IPS DF 4.7 (cell line): Measurements from ENCODE around the gene USP4.
"Not testable (repeated sequence)": the region's sequence is repeated elsewhere in the genome, so short reads cannot be mapped to it uniquely, and the experiment has no call there.

Experiments used
- DNase-seq: peaks from one replicate; pipeline ENCODE4 v3.0.0-alpha.2; 2013; ENCODE audit warnings: low spot score; ENCODE audit errors: extremely low read depth

Gene USP4, protein sequence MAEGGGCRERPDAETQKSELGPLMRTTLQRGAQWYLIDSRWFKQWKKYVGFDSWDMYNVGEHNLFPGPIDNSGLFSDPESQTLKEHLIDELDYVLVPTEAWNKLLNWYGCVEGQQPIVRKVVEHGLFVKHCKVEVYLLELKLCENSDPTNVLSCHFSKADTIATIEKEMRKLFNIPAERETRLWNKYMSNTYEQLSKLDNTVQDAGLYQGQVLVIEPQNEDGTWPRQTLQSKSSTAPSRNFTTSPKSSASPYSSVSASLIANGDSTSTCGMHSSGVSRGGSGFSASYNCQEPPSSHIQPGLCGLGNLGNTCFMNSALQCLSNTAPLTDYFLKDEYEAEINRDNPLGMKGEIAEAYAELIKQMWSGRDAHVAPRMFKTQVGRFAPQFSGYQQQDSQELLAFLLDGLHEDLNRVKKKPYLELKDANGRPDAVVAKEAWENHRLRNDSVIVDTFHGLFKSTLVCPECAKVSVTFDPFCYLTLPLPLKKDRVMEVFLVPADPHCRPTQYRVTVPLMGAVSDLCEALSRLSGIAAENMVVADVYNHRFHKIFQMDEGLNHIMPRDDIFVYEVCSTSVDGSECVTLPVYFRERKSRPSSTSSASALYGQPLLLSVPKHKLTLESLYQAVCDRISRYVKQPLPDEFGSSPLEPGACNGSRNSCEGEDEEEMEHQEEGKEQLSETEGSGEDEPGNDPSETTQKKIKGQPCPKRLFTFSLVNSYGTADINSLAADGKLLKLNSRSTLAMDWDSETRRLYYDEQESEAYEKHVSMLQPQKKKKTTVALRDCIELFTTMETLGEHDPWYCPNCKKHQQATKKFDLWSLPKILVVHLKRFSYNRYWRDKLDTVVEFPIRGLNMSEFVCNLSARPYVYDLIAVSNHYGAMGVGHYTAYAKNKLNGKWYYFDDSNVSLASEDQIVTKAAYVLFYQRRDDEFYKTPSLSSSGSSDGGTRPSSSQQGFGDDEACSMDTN

DNA sequence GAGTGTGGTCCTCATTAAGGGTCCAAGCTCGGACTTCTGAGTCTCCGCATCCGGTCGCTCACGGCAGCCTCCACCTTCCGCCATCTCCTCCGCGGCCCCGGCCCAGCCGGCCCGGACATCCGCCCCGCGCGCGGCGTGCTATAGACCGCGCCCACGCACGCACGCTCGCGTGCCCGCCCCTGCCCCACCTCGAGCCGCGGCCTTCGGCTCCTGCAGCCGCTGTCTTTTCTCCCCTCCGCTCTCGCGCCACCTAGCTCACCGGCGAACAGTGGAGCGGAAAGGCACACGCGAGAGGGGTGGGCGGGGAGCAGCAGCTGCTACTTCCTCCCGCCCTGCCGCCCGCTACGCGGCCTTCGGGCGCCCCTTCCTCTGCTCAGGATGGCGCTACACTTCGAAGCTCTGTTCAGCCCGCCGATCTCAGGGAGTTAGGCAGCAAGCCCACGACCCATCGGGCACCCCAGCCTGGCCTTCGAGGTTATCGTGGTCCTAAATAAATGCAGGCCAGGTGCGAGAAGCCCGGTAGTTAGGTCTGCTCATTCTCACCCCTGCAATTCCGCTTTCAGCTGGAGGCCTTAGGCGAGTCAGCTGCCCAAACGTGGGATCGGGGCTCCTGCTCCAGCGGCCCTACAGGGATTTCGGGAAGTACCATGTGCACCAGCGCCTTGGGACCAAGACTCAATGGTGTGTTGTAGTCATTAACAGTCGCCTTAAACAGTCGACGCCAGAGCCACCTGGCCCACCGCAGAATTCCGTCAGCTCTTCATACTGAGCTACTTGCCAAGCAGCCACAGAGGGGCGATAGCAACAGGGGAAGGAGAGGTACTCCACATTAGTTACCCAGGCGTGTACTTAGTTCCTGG, at the start of gene USP4:
USP4 (minus strand) TSS at position 113 of the 860 bp plus-strand sequence; CDS start at position 84, 29 bp downstream.
- DNase-seq: peak; percentile 30

DNA sequence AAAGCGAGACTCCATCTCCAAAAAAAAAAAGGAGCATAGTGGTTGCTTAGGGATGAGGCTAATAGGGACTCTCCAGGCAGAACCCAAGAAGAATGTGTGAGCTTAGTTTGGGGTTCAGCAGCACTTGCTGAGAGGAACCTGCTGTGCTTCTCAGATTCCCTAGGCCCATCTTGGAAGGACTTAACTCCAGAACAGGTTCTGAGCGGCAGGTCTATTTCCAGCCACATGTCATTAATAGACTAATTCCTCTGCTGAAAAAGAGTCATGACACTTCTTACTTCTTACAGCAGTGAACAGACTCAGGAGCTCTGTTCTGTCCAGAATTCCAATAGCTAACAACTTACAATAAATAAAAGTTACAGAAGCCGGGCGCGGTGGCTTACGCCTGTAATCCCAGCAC, 49.4 kb upstream of the USP4 start:
- no peak for DNase-seq

DNA sequence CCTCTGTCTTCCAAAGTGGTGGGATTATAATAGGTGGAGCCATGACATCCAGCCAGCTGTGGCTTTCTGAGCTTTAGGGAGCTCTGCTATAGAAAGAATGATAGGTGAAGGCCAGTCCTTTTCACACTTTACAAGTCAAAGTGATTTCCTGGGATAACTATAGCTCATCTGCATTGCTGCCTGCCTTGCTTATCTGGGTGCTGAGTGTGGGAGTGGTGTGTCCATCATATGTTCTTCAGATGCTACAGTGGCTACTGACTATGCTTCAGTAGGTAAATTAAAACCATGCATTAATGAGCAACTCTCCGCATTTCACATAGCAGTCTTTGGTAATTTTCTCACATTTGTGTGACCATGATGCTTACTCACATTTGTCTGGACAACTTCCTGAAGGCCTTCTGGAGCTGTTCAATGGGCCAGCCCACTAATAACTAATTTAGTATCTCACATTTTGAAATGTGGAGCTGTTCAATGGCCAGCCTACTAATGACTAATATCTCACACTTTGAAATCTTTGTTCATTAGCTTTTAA, 48.5 kb upstream of the USP4 start:
- no peak for DNase-seq

DNA sequence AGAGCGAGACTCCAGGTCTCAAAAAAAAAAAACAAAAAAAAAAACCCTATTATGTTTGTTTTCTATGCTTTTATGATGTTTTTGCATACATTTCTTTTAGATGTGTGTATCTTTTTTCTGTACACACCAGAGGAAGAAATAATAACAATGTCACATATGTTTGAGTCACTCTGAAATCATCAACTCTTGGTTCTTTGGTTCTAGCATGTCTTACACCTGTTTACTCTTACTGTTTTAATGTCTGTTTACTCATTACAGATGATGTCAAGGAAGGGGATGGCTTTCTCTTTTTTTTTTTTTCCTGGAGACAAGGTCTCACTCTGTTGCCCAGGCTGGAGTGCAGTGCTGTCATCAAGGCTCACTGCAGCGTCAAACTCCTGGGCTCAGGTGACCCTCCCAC, 47.9 kb upstream of the USP4 start:
- DNase-seq: no peak

DNA sequence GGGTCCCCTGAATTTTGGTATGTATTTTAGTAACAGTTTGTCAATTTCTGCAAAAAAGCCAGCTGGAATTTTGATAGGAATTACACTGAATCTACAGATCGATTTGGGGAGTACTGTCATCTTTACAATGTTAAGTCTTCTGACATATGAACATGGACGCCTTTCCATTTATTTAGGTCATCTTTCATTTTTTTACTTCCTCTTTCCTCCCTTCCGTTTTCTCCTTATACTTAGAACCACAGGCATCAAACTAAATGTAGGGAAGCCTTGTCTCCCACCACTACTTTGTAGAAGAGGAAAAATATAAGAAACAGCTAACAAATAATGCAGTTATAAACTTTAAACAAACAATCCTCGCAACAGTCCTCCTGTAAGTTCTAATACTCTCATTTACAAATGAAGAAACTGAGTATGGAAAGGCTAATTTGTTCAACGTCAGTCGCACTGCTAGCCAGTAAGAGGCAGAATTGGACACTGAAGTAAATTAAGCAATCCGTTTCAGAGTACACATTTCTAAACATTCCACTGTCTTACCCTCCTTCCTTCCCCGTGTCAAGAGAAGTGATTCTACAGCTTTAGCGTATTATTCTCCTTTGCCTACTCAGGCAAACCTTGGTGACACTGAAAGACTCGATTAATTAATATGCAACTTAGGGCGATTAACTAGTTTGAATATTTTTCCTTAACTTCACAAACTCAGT, 46.4 kb upstream of the USP4 start:
- DNase-seq: no peak

DNA sequence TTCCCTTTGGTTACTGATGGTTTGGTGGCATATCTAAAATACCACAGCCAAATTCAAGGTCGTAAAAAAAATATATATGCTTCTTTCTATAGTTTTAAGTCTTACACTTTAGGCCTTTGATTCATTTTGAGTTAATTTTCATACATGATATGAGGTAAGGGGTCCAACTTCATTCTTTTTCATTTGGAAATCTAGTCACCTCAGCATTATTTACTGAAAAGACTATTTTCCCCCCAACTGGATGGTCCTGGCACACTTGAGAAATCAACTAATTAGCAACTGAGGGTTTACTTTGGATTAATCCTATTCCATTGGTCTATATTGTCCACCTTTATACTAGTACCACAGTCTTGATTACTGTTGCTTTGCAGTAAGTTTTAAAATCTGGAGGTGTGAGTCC, 45.8 kb upstream of the USP4 start:
- no peak for DNase-seq

DNA sequence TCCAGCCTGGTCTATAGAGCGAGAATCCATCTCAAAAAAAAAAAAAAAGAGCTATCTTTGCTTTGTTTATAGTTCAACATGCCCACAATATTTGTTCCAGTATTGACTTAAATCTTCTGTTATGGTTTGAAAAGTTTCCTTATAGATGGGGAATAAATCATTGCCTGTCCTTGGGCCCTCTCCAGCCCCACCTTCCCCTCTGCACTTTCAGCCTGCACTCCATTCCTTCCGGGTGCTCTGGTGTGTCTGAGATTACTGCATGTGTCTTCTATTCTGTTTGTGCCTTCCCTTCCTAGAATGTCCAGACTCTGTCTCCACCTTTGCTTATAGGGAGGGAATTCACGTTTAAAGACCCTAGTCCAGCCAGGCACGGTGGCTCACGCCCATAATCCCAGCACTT, 43.5 kb upstream of the USP4 start:
- DNase-seq: no peak

DNA sequence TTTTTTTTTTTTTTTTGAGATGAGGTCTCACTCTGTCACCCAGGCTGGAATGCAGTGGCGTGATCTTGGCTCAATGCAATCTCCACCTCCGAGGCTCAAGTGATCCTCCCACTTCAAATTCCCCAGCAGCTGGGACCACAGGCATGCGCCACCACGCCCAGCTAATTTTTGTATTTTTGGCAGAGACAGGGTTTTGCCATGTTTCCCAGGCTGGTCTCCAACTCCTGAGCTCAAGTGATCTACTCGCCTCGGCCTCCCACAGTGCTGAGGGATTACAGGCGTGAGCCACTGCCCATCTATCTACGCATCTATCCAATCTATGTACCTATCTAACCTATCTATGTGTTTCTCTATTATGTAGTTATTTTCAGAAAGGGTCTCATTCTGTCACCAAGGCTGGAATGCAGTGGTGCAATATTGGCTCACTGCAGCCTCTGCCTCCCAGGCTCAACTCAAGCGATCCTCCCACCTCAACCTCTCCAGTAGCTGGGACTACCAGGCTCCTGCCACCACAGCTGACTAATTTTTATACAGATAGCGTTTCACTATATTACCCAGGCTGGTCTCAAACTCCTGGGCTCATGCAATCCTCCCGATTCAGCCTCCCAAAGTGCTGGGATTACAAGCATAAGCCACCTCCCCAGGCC, 38.5 kb upstream of the USP4 start:
- no peak for DNase-seq

DNA sequence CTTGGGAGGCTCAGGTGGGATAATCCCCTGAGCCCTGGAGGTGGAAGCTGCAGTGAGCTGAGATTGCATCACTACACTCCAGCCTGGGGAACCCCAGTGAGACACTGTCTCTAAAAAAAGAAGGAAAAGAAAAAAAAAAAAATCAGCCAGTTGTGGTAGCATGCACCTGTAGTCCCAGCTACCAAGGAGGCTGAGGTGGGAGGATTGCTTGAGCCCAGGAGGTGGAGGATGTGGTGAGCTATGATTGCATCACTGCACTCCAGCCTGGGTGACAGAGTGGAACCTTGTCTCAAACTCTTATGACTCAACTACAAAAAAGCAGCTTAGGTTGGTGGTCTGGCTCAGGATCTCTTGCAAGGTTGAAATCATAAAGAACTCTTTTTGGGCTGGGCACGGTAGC, 37.6 kb upstream of the USP4 start:
- no peak for DNase-seq

DNA sequence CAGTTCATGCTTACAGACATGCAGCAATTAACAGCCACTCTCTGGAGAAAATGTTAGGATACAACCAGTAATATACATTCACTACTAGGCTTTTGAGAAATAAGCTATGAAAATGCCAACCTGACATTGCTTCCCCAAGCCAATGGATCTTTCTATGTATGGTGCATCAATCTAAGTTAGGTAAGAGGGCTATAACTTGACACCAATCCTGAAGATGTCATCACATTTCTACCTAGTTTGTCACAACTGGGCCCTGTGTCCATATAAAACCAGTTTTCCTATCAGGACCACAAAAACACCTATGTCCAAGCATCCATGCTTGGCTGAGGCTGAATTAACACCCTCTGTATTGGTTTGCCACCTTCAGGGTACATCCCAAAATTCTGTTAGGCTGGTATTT, 32.1 kb upstream of the USP4 start:
- no peak for DNase-seq

DNA sequence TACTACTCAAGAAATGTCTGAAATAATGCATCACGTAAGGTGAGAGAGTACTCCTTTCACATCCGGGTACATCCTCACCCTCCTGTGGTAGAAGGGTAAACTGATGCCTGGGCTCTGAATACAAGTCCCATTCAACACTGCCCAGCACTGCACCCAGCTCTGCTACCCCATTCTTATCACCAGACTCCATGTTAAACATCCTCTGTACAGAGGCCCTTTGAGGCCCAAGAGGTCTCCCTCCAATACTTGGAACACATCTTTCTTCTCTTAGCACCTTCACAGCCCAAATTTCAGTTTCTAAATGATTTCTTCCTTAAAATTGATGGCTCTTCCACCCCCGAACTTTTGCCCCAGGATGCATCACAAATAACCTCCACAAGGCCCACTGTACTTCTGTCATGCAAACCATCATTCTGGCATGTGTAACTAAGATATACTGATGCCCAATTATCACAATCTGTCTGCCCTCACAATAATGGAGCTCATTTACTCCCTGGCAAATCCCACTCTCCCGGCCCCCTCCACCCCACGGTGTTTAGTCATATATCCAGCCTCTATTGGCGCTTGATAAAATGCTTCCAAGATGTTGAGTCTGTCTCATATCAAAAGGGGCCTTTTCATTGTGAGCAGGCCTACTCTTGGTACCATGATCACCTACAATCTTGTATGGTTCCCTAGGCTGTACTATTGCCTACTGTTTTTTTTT, 30.9 kb upstream of the USP4 start:
- no peak for DNase-seq

DNA sequence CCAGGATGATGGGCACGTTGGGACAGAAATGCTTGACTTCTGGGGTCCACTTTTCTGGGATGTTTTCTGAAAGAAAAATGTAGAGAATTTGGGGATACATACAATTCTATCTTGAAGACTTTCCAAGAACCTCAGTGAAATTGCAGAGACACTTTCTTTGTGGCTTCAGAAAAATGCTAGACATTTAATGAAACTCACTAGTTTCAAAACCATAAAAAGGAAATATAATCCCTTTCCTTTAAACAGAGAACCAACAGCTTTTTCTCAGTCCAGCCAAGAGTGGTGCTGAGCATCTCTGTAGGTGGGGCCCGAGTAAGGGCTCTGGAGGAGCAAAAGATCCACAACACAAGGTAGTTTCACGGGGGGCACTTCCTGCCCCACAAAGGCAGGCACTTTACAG, 22.7 kb upstream of the USP4 start:
- DNase-seq: no peak

DNA sequence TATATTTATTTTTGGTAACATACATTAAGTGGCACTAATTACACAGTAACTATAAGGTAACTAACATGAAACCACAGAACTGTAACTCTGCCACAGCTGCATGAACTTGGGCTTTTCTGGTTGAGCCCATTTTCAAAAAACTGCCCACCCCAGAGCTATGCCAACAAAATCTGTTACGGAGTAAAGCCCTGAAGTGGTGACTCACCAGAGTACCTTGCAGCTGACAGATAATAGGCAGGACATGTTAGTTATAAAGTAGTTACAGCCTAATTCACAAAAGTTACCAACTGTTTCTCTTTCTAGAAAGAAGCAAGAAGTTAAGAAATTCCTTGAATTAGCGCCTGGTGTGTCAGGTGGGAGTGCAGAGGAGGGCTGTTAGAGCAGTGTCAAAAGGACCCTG, 19.8 kb upstream of the USP4 start:
- no peak for DNase-seq

DNA sequence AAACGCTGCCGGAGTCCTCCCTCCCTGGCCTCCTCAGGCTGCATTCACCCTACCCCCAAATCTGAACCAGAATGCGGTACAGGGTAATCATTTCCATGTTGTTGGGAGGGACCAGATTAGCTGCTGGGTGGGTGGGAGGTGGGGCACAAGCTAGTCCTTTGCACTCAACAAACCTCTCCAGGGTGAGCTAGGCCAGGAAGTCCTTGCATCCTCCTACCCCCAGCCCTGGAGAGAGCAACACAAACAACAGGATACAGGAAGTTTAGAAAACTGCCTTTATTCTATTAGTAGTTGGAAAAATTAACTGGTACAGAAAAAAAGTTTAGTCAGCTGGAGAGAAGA, 19.0 kb upstream of the USP4 start:
- no peak for DNase-seq

DNA sequence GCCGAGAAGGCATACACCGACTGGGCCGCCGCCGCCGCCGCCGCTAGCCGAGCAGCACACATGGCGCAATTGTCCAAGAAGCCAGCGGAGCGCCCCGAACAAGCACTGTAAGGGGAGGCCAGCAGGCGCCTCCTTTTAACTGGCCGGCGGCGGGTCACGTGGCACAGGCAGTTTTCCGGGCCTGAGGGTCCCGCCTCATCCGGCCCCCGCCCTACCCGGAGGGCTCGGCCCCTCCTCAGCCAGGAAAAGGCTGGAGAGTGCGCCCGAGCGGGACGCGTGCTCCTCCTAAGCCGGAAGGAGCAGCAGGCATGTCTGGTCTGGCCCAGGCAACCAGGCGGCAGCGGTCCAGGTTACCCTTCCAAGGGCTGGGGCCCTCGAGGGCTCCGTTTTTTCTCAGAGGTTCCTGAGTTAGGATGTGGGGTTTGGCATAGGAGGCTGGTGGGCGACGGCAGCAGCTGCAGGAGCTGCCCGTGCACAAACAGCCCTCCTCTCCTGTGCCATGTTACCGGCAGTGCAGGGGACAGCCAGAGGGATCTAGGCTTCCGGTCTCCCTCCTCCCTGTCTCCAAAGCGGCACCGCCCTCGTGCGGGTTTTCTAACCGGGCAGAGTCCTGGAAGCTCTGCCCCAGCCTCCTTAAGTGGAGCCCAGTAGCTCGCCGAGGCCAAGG, 18.5 kb upstream of the USP4 start, which contains the start of gene GPX1:
GPX1 (minus strand) TSS at position 137 of the 667 bp plus-strand sequence; CDS start at position 62, 75 bp downstream.
- peak; percentile 69 for DNase-seq

DNA sequence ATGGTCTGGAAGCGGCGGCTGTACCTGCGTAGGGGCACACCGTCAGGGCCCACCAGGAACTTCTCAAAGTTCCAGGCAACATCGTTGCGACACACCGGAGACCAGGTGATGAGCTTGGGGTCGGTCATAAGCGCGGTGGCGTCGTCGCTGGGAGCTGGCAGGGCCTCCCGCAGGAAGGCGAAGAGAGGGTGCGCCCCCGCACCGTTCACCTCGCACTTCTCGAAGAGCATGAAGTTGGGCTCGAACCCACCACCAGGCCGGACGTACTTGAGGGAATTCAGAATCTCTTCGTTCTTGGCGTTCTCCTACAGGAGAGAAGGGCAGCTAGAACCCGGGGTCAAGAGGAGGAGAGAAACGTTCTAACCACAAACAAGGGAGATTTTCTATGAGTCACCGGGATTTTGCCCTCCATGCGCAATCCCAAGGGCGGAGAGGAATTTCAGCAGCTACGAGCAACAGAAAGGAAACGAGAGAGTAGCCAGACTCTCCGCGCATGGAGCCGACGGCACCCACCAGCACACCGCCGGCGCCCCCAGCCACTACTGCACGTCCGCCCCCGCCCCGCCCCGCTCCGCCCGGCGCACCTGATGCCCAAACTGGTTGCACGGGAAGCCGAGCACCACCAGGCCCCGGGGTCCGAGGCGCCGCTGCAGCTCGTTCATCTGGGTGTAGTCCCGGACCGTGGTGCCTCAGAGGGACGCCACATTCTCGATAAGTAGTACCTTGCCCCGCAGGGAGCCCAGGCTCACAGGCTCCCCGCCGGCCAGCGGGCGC, 17.8 kb upstream of the USP4 start:
- not testable (repeated sequence) for DNase-seq

DNA sequence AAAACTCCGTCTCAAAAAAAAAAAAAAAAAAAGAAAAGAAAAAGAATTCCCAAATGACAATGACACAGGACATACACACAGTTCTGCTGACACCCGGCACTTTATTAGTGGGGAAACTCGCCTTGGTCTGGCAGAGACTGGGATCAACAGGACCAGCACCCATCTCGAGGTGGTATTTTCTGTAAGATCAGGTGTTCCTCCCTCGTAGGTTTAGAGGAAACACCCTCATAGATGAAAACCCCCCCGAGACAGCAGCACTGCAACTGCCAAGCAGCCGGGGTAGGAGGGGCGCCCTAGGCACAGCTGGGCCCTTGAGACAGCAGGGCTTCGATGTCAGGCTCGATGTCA, 17.2 kb upstream of the USP4 start:
- DNase-seq: not testable (repeated sequence)

DNA sequence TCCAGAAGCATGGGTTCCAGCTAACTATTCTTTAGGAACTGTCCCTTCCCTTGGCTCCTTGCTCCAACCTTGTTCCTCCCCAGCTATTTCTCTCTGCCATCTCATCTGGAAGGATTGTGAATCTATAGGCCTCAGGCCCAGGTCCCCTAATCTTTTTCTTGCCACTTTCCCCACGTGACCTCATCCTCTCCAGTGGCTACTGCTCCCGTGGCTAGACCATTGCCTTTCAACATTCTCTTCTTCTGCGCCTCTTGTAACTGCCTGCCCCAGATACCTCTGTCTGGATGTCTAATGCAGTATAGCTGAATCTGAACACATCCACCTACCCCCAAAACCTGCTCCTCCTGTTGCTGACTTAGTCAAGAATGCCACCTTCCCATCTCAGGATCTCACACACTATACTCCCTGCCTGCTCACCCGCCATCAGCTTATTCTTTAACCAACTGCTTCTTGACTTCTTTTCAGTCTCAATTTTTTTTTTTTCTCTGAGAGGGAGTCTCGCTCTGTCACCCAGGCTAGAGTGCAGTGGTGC, 13.1 kb upstream of the USP4 start:
- no peak for DNase-seq
